ENCODE measurements around the gene WDR86.

Gene WDR86

GRCh38 chr7:151453326-151453791 is 43.5 kb upstream of the WDR86 start:
- no peak for TF ChIP-seq CTCF (IDR thresholded peaks at IDR 0.05; ENCODE audit: low read depth, low read length)
- DNase-seq (ENCODE audit: extremely low read depth, low read depth), result no peak

DNA sequence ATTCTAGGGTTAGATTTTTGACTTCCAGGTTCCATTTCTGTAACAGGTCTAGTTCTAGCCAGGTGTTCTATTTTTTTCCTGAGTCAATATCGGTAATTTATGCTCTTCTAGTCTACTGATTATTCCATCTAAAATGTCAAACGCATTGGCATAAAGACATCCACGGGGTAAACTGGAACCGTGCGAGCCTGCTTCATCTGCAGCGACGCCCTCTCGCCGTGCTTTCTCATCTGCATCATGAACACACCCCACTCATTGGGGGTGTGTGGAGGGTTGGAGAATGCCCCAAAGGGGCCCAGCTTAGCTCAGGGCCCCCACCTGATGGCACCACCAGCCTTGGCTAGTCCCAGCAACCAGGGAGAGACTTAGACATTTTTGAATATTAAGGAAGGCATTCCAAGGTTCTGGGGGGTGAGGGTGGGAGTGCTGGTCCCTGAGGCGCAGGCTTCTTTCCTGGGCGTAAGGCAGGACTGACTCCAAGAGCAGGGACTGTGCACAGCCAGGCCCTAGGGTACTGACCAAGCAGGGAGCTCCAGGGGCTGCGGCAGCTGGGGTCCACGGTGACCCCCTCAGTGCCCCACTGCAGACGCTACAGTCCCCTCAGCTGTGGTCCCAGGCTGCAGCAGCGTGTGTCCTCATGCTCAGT is 43.0 kb upstream of the WDR86 start:
- no peak for TF ChIP-seq CTCF (IDR thresholded peaks at IDR 0.05; ENCODE audit: low read depth, low read length)
- DNase-seq (ENCODE audit: extremely low read depth, low read depth), result no peak

GRCh38 chr7:151451626-151452571 is 42.1 kb upstream of the WDR86 start:
- no peak for DNase-seq (ENCODE audit: extremely low read depth, low read depth)
- TF ChIP-seq CTCF (IDR thresholded peaks at IDR 0.05; ENCODE audit: low read depth, low read length), result no peak

DNA sequence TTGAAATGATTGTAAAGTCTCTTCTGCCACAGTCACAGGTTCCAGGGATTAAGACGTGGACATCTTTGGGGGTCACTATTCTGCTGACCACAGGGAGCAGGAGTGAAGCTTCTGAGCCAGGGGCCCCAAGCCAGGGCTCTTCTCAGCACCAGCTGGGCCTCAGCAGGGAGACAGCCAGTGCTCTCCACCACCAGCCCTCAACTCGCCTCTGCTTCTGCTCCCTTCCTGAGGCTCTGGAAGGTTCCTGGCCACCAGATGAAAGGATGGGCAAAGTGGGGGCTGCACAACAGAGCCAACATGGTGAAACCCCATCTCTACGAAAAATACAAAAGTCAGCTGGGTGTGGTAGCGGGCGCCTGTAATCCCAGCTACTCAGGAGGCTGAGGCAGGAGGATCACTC is 41.3 kb upstream of the WDR86 start:
- TF ChIP-seq CTCF (IDR thresholded peaks at IDR 0.05; ENCODE audit: low read depth, low read length), result no peak
- no peak for DNase-seq (ENCODE audit: extremely low read depth, low read depth)

DNA sequence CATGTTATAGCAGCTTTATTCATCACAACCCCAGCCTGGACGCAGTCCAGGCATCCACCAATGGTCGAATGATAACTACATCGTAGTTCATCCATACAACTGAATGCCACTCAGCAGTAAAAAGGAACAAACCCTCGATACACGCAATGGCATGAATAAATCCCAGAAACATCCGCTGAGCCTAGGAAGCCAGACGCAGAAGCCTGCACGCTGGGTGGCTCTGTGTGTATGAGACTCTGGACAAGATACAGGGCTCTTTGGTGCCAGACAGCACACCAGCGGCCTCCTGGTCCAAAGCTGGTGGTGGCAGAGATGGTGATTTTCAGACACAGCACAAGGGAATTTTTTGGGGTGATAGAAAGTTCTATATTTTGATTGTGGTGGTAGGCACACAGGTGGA is 40.2 kb upstream of the WDR86 start:
- no peak for TF ChIP-seq CTCF (IDR thresholded peaks at IDR 0.05; ENCODE audit: low read depth, low read length)
- DNase-seq (ENCODE audit: extremely low read depth, low read depth), result no peak

DNA sequence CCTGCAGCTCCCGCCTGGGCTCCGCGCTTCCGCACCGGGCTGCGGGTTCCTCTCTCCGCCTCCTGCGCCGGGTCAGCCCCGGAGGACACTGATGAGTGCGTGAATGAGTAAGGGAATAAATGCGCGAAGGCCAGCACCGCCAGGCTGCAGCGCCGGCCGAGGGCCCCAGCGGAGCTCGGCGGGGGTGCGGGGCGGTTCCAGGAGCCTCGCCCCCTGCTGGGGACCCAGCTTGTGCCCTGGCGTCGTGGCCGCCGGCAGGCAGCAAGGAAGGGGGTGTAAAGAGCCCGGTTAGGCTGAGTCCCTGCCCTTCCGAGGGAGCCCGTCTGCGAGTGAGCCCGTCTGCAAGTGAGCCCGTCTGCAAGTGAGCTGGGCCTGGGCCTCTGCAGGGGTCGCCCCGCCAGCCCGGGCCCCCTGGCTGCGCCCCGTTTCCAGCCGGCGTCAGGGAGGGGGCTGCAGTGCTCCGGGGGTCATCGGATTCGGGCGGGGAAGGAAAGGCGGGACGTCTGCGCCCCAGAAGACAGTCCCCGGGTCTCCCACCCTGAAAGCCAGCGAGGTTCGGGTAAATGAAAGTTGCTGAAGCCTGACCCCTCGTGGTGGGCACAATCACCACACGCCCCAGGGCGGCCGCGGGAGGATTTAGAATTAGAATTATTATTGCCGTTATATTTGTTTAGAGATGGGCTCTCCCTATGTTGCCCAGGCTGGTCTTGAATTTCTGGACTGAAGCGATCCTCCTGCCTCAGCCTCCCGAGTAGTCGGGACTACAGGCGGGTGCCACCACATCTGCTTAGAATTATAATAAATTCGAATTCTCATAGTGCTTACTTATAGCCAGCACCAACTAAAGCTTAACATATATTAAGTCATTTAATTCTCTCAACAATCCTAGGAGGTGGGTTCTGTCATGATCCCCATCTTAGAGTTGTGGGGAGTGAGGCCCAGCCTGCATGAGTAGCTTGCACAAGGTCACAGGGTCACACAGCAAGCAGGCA is 38.7 kb upstream of the WDR86 start:
- no peak for DNase-seq (ENCODE audit: extremely low read depth, low read depth)
- peak; percentile 75 for TF ChIP-seq CTCF (IDR thresholded peaks at IDR 0.05; ENCODE audit: low read depth, low read length)
